ENCODE data around the gene TSPAN32.

Gene TSPAN32

DNA sequence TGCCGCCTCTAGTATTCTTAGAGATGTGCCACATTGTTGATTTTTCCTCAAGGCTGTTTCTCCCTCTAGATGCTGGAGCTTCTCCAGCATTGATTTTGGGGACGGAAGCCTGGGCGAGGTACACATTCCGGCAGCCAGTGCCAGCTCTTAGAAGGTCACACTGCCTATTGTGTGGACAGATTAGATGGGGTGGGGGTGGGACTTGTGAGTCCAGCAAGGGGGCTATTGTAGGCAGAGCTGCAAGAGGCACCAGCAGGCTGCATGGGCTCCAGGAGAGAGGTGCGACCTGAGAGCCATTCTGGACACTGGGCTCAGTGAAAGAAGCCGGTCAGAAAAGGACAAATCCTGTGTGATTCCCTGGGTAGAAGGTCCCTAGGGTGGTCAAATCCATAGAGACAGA, 12.5 kb upstream of the TSPAN32 start:
- DNase-seq (ENCODE audit: low read depth) = no peak

DNA sequence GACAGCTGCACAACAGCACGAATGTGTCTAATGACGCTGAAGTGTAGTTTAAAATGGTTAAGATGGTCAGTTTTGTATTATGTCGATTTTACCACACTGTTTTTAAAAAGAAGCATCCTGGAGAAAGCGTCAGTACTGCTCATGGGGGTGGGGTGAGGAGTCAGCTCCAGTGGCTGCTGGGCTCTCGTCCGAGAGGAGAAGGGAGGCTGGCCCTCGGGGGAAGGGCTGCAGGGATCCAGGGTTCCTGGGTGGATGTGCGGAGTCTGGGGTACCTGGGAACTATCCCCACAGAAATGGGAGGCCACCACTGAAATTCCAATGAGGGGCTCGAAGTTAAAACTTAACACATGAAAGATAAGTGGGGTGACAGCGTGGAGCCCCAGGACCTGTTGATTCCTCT, 12.0 kb upstream of the TSPAN32 start:
- DNase-seq (ENCODE audit: low read depth) = no peak

DNA sequence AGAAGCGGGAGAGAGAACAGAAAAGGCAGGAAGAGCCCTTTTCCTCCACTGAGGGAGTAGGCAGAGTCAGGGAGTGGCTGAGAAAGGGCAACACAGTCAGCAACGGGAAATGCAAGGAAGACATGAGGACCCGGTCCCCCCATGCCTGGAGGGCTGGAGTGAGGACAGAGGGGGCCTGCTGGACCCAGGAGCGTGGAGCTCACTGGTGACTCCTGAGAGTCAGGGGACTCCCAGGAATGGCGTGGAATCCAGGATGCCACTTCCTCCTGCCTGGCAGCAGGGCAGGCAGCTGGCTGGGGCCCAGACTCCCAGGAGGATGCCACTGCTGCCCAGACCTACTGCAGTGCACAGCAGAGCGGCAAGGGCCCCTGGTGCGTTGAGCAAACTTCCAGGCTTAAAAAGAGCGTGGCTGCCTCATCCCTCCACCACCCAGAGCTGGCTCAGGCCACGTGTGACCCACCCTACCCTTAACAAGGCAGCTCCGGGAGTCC, 11.4 kb upstream of the TSPAN32 start:
- no peak for DNase-seq (ENCODE audit: low read depth)

DNA sequence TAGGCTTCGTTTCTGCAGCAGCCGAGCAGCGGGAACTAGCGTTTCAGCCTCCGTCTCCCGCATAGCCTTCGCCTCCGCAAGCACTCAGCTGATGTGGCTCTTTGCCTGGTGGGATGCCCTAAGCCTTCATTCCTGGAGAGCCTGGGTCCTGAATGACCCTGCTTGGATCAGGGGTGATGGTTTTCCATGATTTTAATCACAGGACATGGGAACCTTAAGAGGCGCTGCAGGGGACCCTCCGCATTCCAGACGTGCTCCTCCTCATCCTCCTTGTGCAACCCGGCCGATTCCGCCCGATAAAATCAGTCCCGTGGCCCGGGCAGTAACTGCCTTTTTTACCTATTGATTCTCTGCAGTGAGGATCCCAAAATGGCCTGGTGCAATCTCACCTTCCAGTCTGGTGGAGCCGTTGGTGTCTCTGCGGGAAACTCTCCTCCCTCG, 8.3 kb upstream of the TSPAN32 start:
- DNase-seq (ENCODE audit: low read depth) = no peak

DNA sequence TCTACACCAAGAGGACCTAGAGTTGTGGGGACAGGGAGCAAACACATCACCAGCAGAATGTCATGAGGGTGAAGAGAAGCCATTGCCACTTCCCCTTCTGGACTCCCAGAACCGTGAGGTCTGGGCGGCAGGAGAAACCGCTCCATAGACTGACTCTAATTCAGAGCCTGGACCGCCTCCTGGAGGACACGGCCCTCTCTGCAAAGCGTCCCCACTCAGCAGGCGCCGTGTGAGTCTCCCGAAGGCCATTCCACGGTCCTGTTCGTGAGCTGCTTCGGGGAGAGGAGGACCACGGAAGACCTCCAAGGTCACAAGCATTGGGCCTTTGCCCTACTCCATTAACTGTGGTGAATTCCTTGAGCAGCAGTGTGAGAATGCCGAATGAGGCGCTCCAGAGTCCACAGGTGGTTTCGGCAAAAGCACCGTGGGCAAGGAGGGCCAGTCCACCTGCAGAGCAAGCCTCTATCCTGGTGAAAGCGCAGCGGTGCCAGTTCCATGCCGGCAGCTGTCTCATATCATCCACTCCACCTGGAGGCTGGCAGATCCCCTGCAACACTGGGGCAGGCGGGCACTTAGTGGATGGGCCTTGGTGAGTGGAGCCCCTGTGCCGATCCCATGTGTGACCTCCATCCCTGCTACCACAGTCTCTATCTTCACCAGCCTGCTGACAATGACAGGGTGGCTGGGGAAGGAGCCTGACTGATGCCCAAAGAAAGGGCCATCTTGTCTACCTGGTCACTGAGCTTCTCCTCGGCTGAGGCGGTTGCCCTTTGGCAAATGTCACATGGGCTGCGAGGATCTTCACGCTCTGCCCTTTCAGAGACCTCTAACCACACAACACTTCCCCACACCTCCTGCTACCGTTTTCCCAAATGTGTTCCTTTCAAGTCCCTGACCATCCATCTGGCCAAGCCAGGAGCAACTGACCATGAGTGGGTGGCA, 7.6 kb upstream of the TSPAN32 start:
- no peak for DNase-seq (ENCODE audit: low read depth)

DNA sequence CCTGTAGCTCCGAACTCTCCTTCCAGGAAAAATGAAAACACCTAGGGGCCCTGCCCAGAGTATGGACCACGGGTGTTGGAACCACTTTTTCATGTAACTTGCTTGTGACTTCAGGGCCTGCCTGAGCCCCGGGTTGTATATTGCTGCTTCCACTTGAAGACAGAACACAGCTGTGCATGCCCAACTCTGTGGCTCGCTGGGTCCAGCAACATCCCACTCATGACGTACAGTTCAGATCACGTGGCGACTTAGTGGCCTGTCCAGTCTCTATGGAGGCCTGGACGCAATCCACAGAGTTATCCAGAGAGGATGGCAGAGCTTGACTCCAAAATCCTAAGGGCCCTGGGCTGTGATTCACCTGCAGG, 6.9 kb upstream of the TSPAN32 start:
- DNase-seq (ENCODE audit: low read depth) = no peak

- no peak for DNase-seq (ENCODE audit: low read depth)
Observed at GRCh38 chr11:2295971-2296912, 5.6 kb upstream of the TSPAN32 start.

- no peak for DNase-seq (ENCODE audit: low read depth)
Observed at GRCh38 chr11:2296913-2297622, 4.7 kb upstream of the TSPAN32 start.

- no peak for DNase-seq (ENCODE audit: low read depth)
Observed at GRCh38 chr11:2297623-2298030, 4.2 kb upstream of the TSPAN32 start.

DNA sequence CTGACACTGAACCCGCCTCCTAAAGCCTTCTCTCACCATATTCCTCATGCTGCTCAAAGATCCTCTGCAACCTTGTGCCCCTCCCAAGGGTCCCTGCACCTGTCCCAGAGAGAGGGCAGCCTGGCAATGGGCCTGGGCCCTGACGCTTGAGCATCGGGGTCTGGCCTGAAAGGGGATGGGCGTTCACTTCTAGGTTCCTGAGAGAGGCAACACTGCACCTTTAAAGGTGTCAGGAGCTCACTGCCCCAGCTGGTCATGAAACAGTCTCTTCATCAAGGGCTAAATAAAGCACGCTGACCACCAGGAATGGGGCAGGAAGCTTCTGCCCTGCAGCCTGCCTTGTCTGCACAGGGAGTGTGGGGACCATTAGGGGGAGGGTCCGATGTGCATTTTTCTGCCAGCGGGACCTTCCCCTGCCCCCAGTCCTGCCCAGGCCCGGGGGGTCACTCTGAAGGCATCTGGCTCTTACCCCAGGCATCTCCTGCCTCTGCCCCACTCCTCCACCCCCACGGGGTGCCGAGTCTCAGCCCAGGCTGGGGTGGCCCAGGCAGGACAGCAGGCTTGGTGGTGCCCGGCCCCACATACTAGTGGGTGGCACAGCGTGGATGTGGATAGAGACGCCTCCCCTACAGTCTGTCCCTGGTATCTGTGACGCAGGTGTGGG, 3.5 kb upstream of the TSPAN32 start:
- DNase-seq (ENCODE audit: low read depth) = no peak

- DNase-seq (ENCODE audit: low read depth) = no peak
Observed at GRCh38 chr11:2298795-2299761, 2.7 kb upstream of the TSPAN32 start.

GRCh38 chr11:2299773-2300172, 2.0 kb upstream of the TSPAN32 start:
- DNase-seq (ENCODE audit: low read depth) = no peak

DNA sequence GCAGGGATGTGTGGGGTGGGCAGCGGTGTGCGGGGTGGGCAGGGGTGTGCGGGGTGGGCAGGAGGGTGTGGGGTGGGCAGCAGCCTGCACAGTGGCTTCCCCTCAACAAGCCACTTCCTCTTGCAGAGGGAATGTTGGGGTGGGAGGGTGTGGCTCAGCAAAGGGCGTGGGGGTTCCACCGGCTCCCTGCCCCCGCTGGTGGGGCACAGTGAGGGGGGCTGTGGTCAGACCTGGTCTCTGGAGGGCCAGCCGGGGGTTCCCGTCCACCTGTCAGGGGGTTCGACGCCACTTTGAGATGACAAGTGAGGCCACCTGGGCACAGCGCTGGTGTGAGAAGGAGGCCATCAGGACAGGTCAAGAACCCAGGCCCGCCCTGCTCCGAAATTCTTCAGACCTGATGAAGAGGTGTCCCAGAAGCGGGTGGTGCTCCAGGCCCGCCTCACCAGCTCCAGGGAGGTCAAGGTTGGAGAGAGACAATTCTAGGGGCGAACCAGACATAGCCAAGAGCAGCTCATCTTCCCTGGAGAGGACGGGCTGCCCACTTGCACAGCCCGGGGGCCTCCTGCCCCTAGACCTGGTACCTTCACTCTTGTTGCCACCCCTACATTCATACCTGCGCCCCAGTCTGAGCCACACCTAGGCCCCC, 1.4 kb upstream of the TSPAN32 start:
- DNase-seq (ENCODE audit: low read depth) = no peak

GRCh38 chr11:2300936-2301630, 730 bp upstream of the TSPAN32 start:
- no peak for DNase-seq (ENCODE audit: low read depth)

- no peak for DNase-seq (ENCODE audit: low read depth)
Observed at GRCh38 chr11:2302306-2302895, 588 bp downstream of the TSPAN32 start.

- DNase-seq (ENCODE audit: low read depth) = no peak
Observed at GRCh38 chr11:2302896-2303626, 1.2 kb downstream of the TSPAN32 start.

GRCh38 chr11:2303627-2304505, 2.1 kb downstream of the TSPAN32 start:
- no peak for DNase-seq (ENCODE audit: low read depth)

All from activated T-cell treated with anti-CD3 and anti-CD28 coated beads for 48 hours (primary cell).